Panc1 (cell line): Measurements from ENCODE around the gene PHF21A.

Source experiments
- POLR2AphosphoS5 ChIP-seq: IDR thresholded peaks from 2 replicates; pipeline ENCODE4 v1.6.1; 2012; ENCODE audit warnings: mild to moderate bottlenecking, low read depth, low read length, moderate library complexity
- SIN3A ChIP-seq: IDR thresholded peaks from 2 replicates; pipeline ENCODE4 v1.6.1; 2012; ENCODE audit warnings: low read depth, mild to moderate bottlenecking, low read length, moderate library complexity, borderline replicate concordance; ENCODE audit not compliant: insufficient read depth
- TCF7L2 ChIP-seq: IDR thresholded peaks from 2 replicates; pipeline ENCODE4 v1.6.1; 2011; ENCODE audit warnings: mild to moderate bottlenecking, low read depth, low read length, inconsistent platforms
- TF ChIP-seq, protein P1 (sequence below): fragments of 450-650 bp; IDR thresholded peaks from 2 replicates; pipeline ENCODE4 v1.5.1; 2017; ENCODE audit warnings: mild to moderate bottlenecking

DNA sequence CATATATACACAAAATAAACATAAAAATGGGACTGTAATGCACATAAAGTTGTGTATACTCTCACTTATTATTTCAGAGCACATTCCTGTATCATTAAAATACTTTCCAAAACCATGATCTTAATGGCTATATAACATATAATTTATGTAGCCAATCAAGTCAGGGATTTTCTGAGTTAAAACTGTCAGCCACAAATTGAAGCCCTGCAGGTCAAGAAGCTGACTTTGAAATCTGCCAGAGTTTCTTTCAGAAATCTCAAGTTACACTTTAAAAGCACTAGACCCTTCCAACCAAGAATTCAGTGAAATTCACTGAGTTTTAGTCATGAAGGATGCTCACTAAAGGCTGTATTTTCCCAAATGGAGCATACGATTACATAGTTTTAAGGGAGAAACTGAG is 47.6 kb downstream of the PHF21A start:
- TF ChIP-seq POLR2AphosphoS5 (no peak), SIN3A (no peak), TCF7L2 (no peak)
- TF ChIP-seq, protein P1, sequence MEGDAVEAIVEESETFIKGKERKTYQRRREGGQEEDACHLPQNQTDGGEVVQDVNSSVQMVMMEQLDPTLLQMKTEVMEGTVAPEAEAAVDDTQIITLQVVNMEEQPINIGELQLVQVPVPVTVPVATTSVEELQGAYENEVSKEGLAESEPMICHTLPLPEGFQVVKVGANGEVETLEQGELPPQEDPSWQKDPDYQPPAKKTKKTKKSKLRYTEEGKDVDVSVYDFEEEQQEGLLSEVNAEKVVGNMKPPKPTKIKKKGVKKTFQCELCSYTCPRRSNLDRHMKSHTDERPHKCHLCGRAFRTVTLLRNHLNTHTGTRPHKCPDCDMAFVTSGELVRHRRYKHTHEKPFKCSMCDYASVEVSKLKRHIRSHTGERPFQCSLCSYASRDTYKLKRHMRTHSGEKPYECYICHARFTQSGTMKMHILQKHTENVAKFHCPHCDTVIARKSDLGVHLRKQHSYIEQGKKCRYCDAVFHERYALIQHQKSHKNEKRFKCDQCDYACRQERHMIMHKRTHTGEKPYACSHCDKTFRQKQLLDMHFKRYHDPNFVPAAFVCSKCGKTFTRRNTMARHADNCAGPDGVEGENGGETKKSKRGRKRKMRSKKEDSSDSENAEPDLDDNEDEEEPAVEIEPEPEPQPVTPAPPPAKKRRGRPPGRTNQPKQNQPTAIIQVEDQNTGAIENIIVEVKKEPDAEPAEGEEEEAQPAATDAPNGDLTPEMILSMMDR = no peak
